A549 treated with Mapracorat at 1 μM for 4 hours (cell line): ENCODE results near the gene PRSS3. TPM values are rescaled to one million over a fixed set of nuclear protein-coding genes. Genes with fewer than 3 reads are reported as not detected.

Source experiments
- total RNA-seq: library from RNA; stranded (reverse); fragments of 200-300 nt; extraction: Qiagen RNA extraction; gene quantifications from 5 replicates; pipeline ENCODE4 v1.2.3, GENCODE V29; 2022

The PRSS3 gene
- total RNA-seq: 11.8 to 13.5 TPM (median 12.6 TPM) in 5 replicates

DNA sequence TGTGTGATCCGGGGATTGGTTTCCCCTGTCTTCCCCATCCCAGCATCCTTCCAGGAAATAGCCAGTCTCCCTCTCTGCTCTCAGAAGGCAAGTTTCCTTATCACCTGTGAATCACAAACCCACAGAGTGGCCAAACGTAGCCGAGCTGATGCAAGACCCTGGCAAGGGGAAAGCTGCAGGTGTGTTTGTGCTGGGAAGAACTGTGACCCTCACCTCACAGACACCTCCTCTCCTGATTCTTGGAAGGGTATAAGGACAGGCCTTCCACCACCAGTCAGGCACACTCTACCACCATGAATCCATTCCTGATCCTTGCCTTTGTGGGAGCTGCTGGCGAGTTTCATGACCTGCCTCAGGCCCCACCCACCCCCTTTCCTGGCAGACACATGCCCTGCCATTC lies at the start of gene PRSS3:
PRSS3 (plus strand) TSS at position 281 of the 400 bp plus-strand sequence; CDS start at position 294, 13 bp downstream.

GRCh38 chr9:33816327-33817252 lies 21.2 kb downstream of the PRSS3 start, which contains the start of gene UBE2R2:
Gene UBE2R2, plus strand, starts transcription at chr9:33817160. Its CDS starts 598 bp downstream, at chr9:33817758.

Other genes with a start within 250 kb of the PRSS3 start
- gene UBE2R2, start 21.6 kb downstream of the PRSS3 start, total RNA-seq: 42.7 to 46.7 TPM (median 45.4 TPM) in 5 replicates